SJCRH30 (cell line): ENCODE results near the gene GLT8D2. TPM values are rescaled to one million over a fixed set of nuclear protein-coding genes. Genes with fewer than 3 reads are reported as not detected.
A peak's percentile ranks its signal among the peaks of the same experiment; 100 is the strongest.
"Not testable (repeated sequence)": the region's sequence is repeated elsewhere in the genome, so short reads cannot be mapped to it uniquely, and the experiment has no call there.

Experiments used
- DNase-seq, 2 experiments: peaks; one replicate each; pipeline ENCODE4 v3.0.0-alpha.2; 2015 to 2020
- H3K27ac ChIP-seq: fragments of 250-450 bp; sonication (Bioruptor Pico); 2 replicates; pipeline ENCODE4 v1.5.1; 2020; ENCODE audit warnings: mild to moderate bottlenecking, moderate library complexity
- H3K27me3 ChIP-seq: fragments of 250-450 bp; sonication (Bioruptor Pico); 2 replicates; pipeline ENCODE4 v1.5.1; 2020; ENCODE audit warnings: mild to moderate bottlenecking, moderate library complexity
- H3K36me3 ChIP-seq: fragments of 250-450 bp; sonication (Bioruptor Pico); 2 replicates; pipeline ENCODE4 v1.5.1; 2020; ENCODE audit warnings: mild to moderate bottlenecking, moderate library complexity
- H3K4me1 ChIP-seq: fragments of 250-450 bp; sonication (Bioruptor Pico); 2 replicates; pipeline ENCODE4 v1.5.1; 2020; ENCODE audit warnings: mild to moderate bottlenecking, moderate library complexity
- H3K4me3 ChIP-seq: fragments of 250-450 bp; sonication (Bioruptor Pico); 2 replicates; pipeline ENCODE4 v1.5.1; 2020; ENCODE audit warnings: mild to moderate bottlenecking, moderate library complexity
- H3K9me3 ChIP-seq: fragments of 250-450 bp; sonication (Bioruptor Pico); replicated peaks from 2 replicates; pipeline ENCODE4 v1.5.1; 2020; ENCODE audit warnings: mild to moderate bottlenecking, moderate library complexity
- total RNA-seq: library from RNA; depleted of rRNA; stranded (reverse); fragments of >200 nt; shearing (Covaris generic); gene quantifications from 2 replicates; pipeline ENCODE4 v1.2.3, GENCODE V29; 2014

GLT8D2 gene
- total RNA-seq, 1 experiment from 2014 or later, result 17.9 TPM

DNA sequence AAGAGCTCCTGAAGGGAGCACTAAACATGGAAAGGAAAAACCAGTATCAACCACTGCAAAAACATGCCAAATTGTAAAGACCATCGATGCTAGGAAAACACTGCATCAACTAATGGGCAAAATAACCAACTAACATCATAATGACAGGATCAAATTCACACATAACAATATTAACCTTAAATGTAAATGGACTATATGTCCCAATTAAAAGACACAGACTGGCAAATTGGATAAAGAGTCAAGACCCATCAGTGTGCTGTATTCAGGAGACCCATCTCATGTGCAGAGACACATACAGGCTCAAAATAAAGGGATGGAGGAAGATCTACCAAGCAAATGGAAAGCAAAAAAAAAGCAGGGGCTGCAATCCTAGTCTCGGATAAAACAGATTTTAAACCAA is 13.8 kb downstream of the GLT8D2 start:
- H3K9me3 ChIP-seq, DNase-seq: not testable (repeated sequence)

DNA sequence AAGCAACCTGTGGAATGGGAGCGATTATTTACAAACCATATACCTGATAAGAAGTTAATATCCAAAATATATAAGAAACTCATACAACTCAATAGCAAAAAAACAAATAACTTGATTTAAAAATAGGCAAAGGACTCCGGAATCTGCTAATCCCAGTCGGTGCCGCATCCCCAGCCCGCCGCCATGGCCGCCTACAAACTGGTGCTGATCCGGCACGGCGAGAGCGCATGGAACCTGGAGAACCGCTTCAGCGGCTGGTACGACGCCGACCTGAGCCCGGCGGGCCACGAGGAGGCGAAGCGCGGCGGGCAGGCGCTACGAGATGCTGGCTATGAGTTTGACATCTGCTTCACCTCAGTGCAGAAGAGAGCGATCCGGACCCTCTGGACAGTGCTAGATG is 19.4 kb downstream of the GLT8D2 start:
- H3K27me3 ChIP-seq, DNase-seq, H3K4me3 ChIP-seq, H3K9me3 ChIP-seq, H3K36me3 ChIP-seq, H3K27ac ChIP-seq, H3K4me1 ChIP-seq: not testable (repeated sequence)

More for the DNA sequence above, 13.8 kb downstream of the GLT8D2 start:
- H3K27me3 ChIP-seq, H3K36me3 ChIP-seq, H3K27ac ChIP-seq, H3K4me1 ChIP-seq, H3K4me3 ChIP-seq: not testable (repeated sequence)

DNA sequence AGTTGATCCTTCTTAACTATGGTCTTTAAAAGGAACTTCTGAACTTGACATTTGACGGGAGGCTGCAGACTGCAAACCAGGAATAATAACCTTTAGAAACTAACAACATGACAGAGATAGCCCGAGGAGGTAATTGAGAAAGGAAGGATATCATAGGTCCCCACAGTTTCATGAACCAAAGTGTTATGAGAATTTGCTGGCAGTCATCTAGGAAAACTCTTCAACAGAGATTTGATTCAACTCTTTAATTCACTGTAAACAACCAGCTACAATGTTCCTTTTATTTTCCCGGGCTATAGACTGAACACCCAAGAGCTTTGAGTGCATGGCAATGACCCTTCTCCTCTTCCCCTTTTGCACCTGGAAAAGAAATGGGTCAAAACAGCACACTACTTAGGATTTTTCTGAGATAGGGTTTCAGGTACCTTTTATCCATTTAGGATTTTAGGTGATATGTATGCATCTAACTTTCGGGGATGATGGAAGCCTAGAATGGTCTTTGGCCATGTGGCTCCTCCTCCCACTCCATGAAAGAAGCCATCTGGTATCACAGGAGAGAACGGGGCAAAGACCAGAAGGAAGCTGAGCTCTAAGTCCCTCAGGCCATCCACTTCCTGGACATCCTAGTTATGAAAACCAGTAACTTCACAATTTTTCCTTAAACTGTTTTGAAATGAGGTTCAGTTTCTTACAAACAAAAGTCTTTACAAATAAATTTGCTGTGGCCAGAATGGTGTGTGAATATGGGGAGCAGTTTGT is 23.0 kb downstream of the GLT8D2 start:
- no peaks in the 10 kb centered on the region for H3K4me1 ChIP-seq
- no peaks in the 10 kb centered on the region for H3K9me3 ChIP-seq
- peak in 1 of 2 experiments; percentile 30 for DNase-seq
- H3K4me3 ChIP-seq, result no peak overlapping the region
- no peaks in the 10 kb centered on the region for H3K36me3 ChIP-seq
- H3K27ac ChIP-seq, result no peak overlapping the region
- H3K27me3 ChIP-seq, result no peaks in the 10 kb centered on the region

DNA sequence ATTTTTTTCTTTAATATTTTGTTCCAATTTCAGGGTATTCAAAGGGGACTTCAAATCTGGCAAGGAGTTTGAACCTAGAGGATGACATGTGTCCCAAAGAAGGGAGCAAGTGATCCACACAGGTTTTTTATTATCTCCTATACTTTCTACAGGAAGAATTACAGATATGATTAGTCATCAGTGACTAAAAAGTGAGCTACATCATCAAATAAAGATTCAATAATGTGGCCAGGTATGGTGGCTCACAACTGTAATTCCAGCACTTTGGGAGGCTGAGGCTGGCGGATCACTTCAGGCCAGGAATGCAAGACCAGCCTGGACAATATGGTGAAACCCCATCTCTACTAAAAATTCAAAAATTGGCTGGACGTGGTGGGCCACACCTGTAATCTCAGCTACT is 24.2 kb downstream of the GLT8D2 start:
- Histone ChIP-seq H3K4me1 (no peaks in the 10 kb centered on the region), H3K27me3 (no peaks in the 10 kb centered on the region), H3K36me3 (no peaks in the 10 kb centered on the region), H3K27ac (no peak overlapping the region), H3K9me3 (no peaks in the 10 kb centered on the region), H3K4me3 (no peak overlapping the region)
- no peak for DNase-seq

DNA sequence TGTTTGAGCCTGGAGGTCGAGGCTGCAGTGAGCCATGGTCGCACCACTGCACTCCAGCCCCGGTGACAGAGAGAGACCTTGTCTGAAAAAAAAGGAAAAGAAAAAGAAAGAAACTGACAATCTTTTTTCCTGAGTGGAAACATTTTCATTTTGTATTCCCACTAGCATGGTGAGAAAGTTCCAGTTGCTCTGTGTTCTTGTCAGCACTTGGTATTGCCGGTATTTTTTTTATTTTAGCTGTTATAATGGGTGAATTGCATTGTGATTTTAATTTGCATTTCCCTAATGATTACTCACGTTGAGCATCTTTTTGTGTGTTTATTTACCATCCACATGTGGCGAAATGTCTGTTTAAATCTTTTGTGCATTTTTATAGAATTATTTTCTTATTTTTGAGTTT is 25.6 kb downstream of the GLT8D2 start:
- H3K9me3 ChIP-seq, result no peaks in the 10 kb centered on the region
- H3K36me3 ChIP-seq, result no peaks in the 10 kb centered on the region
- no peaks in the 10 kb centered on the region for H3K4me1 ChIP-seq
- no peak overlapping the region for H3K27ac ChIP-seq
- no peaks in the 10 kb centered on the region for H3K27me3 ChIP-seq
- no peak for DNase-seq
- H3K4me3 ChIP-seq, result no peak overlapping the region

DNA sequence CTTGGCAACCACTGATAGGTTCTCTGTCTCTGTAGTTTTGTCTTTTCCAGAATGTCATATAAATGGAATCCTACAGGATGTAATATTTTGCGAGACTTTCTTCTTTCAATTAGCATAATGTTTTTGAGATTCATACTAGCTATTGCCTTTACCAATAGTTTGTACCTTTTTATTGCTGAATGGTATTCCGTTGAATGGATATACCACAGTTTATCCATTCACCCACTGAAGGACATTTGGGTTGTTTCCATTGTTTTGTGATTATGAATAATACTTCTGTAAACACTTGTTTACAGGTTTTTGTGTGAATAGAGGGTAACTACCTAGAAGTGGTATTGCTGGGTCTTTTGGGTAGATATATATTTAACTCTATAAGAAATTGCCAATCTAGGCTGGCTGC is 26.3 kb downstream of the GLT8D2 start:
- no peaks in the 10 kb centered on the region for H3K9me3 ChIP-seq
- no peak overlapping the region for H3K4me3 ChIP-seq
- no peak overlapping the region for H3K27ac ChIP-seq
- H3K36me3 ChIP-seq, result no peaks in the 10 kb centered on the region
- no peak for DNase-seq
- H3K4me1 ChIP-seq, result no peaks in the 10 kb centered on the region
- no peaks in the 10 kb centered on the region for H3K27me3 ChIP-seq

DNA sequence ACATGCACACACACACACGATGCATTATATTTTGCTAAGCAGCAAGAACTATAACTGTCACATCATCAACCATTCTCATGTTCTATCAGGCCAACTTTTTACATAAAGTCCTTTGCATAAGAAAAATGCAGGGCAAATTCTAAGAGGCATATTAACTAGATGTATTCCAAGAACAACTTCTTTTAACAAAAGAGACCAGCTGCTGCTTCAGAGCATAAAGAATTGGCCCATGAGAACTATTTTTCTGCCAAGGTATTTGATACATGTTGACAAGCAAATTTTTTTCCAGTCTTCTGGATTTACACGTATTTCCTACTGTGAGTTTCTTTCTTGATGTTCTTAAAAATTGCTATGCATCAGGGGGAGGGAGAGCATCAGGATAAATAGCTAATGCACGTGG is 27.2 kb downstream of the GLT8D2 start:
- DNase-seq, result no peak
- H3K36me3 ChIP-seq, result no peaks in the 10 kb centered on the region
- H3K4me1 ChIP-seq, result no peaks in the 10 kb centered on the region
- H3K27me3 ChIP-seq, result no peaks in the 10 kb centered on the region
- H3K4me3 ChIP-seq, result no peak overlapping the region
- no peak overlapping the region for H3K27ac ChIP-seq
- no peaks in the 10 kb centered on the region for H3K9me3 ChIP-seq

DNA sequence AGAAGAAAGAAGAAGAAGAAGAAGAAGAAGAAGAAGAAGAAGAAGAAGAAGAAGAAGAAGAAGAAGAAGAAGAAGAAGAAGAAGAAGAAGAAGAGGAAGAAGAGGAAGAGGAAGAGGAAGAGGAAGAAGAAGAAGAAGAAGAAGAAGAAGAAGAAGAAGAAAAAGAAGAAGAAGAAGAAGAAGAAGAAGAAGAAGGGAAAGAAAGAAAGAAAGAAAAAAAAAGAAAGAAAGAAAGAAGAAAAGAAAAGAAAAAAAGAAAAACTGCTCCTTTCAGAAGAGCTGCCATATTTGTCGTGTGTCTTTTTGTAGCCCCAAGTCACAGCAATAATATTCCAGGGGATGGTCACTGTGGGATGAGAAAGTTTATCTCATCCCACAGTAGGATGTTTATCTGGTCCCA is 28.1 kb downstream of the GLT8D2 start:
- DNase-seq, H3K27me3 ChIP-seq: not testable (repeated sequence)

DNA sequence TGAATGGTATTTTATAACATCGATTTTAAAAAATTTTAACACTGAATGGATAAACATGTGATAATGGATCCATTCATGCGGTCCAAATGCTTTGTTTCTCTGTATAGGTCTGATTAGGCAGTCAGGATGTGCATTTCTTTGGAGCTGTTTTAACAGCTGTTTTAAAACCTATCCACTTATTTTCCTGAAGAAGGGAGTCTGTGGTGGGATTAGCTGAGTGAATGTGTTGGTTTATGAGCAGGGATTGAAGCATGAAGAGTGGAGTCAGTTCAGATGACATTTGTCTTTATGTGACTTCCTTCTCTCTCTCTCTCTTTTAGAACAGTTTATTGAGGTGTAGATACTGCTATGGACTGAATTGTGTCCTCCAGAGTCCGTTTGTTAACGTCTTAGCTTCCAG is 37.7 kb downstream of the GLT8D2 start:
- H3K27me3 ChIP-seq, result no peaks in the 10 kb centered on the region
- H3K4me1 ChIP-seq, result peaks cover 39% of the 10 kb centered on the region
- DNase-seq, result peak; percentile 61 to 92
- peaks cover 8% of the 10 kb centered on the region; the same call in 1 of the 2 replicates for H3K9me3 ChIP-seq
- H3K4me3 ChIP-seq, result no peak overlapping the region
- H3K36me3 ChIP-seq, result no peaks in the 10 kb centered on the region
- peak overlapping the region; percentile 98 for H3K27ac ChIP-seq

More for the DNA sequence above, 28.1 kb downstream of the GLT8D2 start:
- not testable (repeated sequence) for H3K9me3 ChIP-seq, H3K4me3 ChIP-seq, H3K36me3 ChIP-seq, H3K27ac ChIP-seq, H3K4me1 ChIP-seq

DNA sequence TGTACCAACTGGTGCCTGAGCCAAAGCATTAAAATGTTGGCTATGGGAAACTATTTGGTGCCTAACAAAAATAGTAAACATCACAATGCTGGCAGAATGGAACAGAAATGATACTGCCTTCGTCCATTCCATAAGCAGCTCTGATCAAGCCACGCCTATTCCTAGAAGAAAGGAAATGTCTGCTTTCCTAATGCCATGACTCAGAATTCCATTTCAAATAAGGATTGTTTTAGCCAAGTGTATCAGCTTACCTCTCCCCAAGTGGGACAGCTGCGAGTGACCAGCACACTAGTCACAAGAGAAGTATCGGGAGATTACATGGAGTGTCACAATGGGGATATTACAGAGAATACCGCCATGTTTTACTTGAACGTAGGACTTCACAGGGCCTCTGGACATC is 38.7 kb downstream of the GLT8D2 start:
- peak; percentile 80 to 95 for DNase-seq
- peaks cover 8% of the 10 kb centered on the region; the same call in 1 of the 2 replicates for H3K9me3 ChIP-seq
- peaks cover 39% of the 10 kb centered on the region for H3K4me1 ChIP-seq
- H3K36me3 ChIP-seq, result no peaks in the 10 kb centered on the region
- no peaks in the 10 kb centered on the region for H3K27me3 ChIP-seq
- peak overlapping the region; percentile 18 for H3K4me3 ChIP-seq
- peak overlapping the region; percentile 98 for H3K27ac ChIP-seq

DNA sequence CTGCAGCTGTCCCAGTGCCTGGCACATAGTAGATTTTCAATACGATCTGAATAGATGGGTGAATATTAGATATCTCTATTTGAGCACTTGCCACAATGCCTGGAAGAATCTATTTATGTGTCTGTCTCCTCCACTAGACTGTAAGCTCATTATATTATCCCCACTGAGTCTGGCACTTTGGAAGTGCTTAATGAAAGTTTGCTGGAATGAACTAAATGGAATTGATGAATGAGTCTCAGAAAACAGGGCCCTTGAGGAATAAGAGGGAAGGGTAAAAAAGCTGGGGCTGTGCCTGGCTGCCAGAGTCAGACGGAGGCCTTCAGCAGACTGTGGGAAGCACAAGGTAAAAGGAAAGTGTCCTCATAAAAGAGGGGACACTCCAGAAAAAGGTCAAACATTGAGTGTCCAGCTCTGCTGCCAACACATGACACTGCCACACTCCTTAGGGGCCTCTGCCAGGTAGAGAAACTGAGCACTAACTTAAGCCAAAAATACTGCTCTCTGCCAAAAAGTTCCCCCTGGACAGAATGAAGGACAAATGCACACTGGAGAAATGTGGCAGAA is 39.3 kb downstream of the GLT8D2 start:
- DNase-seq, result no peak
- Histone ChIP-seq H3K9me3 (peaks cover 8% of the 10 kb centered on the region; the same call in 1 of the 2 replicates), H3K36me3 (no peaks in the 10 kb centered on the region), H3K4me3 (peak overlapping the region; percentile 18), H3K4me1 (peaks cover 39% of the 10 kb centered on the region), H3K27me3 (no peaks in the 10 kb centered on the region), H3K27ac (peak overlapping the region; percentile 98)

DNA sequence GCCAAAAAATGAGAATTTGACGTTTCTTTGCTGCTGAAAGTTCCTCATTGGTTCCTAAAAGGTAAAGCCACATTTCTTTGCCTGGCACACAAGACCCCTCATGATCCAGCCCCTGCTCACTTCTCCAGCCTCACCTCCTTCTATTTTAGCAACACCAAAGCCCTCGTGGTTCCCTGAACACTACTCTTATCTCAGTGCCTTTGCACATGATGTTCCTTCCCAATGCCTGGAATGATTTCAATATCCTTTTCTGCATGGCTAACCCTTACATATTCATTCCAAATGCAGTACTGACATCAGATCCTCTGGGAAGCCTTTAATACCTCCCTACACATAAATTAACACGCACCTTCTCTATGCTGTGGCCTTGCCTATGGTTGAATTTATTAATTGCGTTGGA is 39.9 kb downstream of the GLT8D2 start:
- no peaks in the 10 kb centered on the region for H3K36me3 ChIP-seq
- no peak overlapping the region; the same call in 1 of the 2 replicates for H3K27ac ChIP-seq
- H3K9me3 ChIP-seq, result peaks cover 8% of the 10 kb centered on the region; the same call in 1 of the 2 replicates

DNA sequence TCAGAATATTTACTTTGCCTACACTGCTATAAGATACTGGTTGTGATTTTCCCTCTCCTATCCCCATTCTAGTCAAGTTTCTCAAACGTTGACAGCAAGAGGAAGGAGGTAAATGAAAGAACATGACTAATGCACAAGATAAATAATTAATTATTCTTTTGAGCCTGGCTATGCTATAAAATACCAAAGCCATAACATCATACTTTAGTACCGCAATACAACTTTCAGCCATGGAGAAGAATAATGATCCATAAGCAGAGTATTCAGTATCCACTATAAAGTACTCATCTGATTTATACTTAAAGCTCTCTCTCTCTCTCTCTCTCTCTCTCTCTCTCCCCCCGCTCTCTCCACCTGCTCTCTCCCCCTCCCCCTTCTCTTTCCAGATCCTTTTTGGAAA is 43.1 kb downstream of the GLT8D2 start:
- DNase-seq, result no peak
- peaks cover 20% of the 10 kb centered on the region for H3K4me1 ChIP-seq
- H3K27me3 ChIP-seq, result no peaks in the 10 kb centered on the region
- no peak overlapping the region for H3K4me3 ChIP-seq
- H3K36me3 ChIP-seq, result no peaks in the 10 kb centered on the region
- no peak overlapping the region for H3K27ac ChIP-seq
- H3K9me3 ChIP-seq, result peaks cover 8% of the 10 kb centered on the region; the same call in 1 of the 2 replicates

More for the DNA sequence above, 39.9 kb downstream of the GLT8D2 start:
- Histone ChIP-seq H3K27me3 (no peaks in the 10 kb centered on the region), H3K4me1 (peaks cover 39% of the 10 kb centered on the region), H3K4me3 (no peak overlapping the region)
- no peak for DNase-seq

DNA sequence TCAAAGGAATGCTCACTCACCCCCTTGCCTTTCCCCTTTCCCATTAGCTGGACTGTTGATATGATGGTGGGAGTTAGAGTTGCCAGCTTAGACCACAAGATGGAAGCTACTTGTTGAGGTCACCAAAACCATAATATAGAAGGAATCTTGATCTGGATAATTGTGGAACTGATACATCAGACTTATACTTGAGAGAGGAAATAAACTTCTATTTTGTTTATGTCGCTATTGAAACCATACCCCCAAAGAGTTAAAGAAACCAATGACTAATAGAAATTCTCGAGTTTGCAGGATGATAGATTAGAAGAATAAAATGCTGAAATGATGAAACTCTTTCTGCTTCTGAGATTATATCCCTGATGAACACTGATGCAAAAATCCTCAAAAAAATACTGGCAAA is 46.4 kb downstream of the GLT8D2 start:
- no peaks in the 10 kb centered on the region for H3K9me3 ChIP-seq
- peaks cover 6% of the 10 kb centered on the region for H3K4me1 ChIP-seq
- DNase-seq, result no peak
- H3K27ac ChIP-seq, result no peak overlapping the region
- no peaks in the 10 kb centered on the region for H3K36me3 ChIP-seq
- no peak overlapping the region for H3K4me3 ChIP-seq
- H3K27me3 ChIP-seq, result no peaks in the 10 kb centered on the region

DNA sequence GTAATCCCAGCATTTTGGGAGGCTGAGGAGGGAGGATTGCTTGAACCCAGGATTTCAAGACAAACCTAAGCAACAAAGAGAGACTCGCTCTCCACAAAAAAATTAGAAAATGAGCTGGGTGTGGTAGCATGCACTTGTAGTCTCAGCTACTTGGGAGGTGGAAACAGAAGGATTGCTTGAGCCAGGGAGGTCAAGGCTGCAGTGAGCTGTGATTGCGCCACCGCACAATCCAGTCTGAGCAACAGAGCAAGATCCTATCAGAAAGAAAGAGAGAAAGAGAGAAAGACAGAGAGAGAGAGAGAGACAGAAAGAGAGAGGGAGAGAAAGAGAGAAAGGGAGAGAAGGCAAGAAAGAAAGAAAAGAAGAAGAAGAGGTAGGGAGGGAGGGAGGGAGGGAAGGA is 47.3 kb downstream of the GLT8D2 start:
- H3K4me1 ChIP-seq, result peaks cover 8% of the 10 kb centered on the region
- H3K9me3 ChIP-seq, result no peaks in the 10 kb centered on the region
- H3K27ac ChIP-seq, result no peak overlapping the region
- H3K4me3 ChIP-seq, result no peak overlapping the region
- no peak for DNase-seq
- H3K36me3 ChIP-seq, result no peaks in the 10 kb centered on the region
- H3K27me3 ChIP-seq, result no peaks in the 10 kb centered on the region
